Measurements from ENCODE around the gene ALPI.
"Not testable (repeated sequence)": the region's sequence is repeated elsewhere in the genome, so short reads cannot be mapped to it uniquely, and the experiment has no call there.

The ALPI gene

GRCh38 chr2:232455426-232456255, at the start of gene ALPI:
Gene ALPI (plus strand): TSS chr2:232456153. CDS start chr2:232456200, 47 bp downstream.
- no peak for DNase-seq (ENCODE audit: extremely low read depth, low read depth)

GRCh38 chr2:232406556-232407310, 49.2 kb upstream of the ALPI start, which contains the start of gene ALPG:
Gene ALPG (plus strand): TSS chr2:232406844. CDS start chr2:232406895, 51 bp downstream.
- no peak for TF ChIP-seq CTCF (IDR thresholded peaks at IDR 0.05; ENCODE audit: low read depth, low read length)
- no peak for DNase-seq (ENCODE audit: extremely low read depth, low read depth)

More at GRCh38 chr2:232455426-232456255, at the start of gene ALPI:
- no peak for TF ChIP-seq CTCF (IDR thresholded peaks at IDR 0.05; ENCODE audit: low read depth, low read length)

GRCh38 chr2:232407428-232408150, 48.4 kb upstream of the ALPI start:
- DNase-seq (ENCODE audit: extremely low read depth, low read depth), result not testable (repeated sequence)

- DNase-seq (ENCODE audit: extremely low read depth, low read depth), result not testable (repeated sequence)
Observed at GRCh38 chr2:232408269-232408668, 47.7 kb upstream of the ALPI start.

GRCh38 chr2:232409617-232410016, 46.3 kb upstream of the ALPI start:
- DNase-seq (ENCODE audit: extremely low read depth, low read depth), result not testable (repeated sequence)

GRCh38 chr2:232410238-232410900, 45.6 kb upstream of the ALPI start:
- TF ChIP-seq CTCF (IDR thresholded peaks at IDR 0.05; ENCODE audit: low read depth, low read length), result no peak
- no peak for DNase-seq (ENCODE audit: extremely low read depth, low read depth)

- no peak for DNase-seq (ENCODE audit: extremely low read depth, low read depth)
- no peak for TF ChIP-seq CTCF (IDR thresholded peaks at IDR 0.05; ENCODE audit: low read depth, low read length)
Observed at GRCh38 chr2:232411901-232412629, 43.9 kb upstream of the ALPI start.

- no peak for DNase-seq (ENCODE audit: extremely low read depth, low read depth)
- TF ChIP-seq CTCF (IDR thresholded peaks at IDR 0.05; ENCODE audit: low read depth, low read length), result no peak
Observed at GRCh38 chr2:232412986-232413385, 43.0 kb upstream of the ALPI start.
